Mucosa of rectum (tissue), 2 donors: ENCODE results near the gene INPP4B.
A peak's percentile ranks its signal among the peaks of the same experiment; 100 is the strongest.

ENCODE experiments used
- H3K27ac ChIP-seq, 2 donors: one replicate each; pipeline ENCODE4 v1.7.0; 2013; ENCODE audit warnings: inconsistent platforms in 2 of 2, low read depth in 2 of 2, low read length in 2 of 2
- H3K27me3 ChIP-seq, 2 donors: one replicate each; pipeline ENCODE4 v1.7.0; 2013; ENCODE audit warnings: low read length in 2 of 2; ENCODE audit not compliant: control insufficient read depth in 2 of 2, insufficient read depth in 2 of 2
- H3K36me3 ChIP-seq, 2 donors: one replicate each; pipeline ENCODE4 v1.7.0; 2013; ENCODE audit warnings: low read length in 2 of 2; ENCODE audit not compliant: control insufficient read depth in 2 of 2, insufficient read depth in 2 of 2
- H3K4me1 ChIP-seq, 2 donors: one replicate each; pipeline ENCODE4 v1.7.0; 2013; ENCODE audit warnings: low read length in 2 of 2, mild to moderate bottlenecking in 1 of 2; ENCODE audit not compliant: control insufficient read depth in 2 of 2, insufficient read depth in 2 of 2
- H3K4me3 ChIP-seq, 2 donors: one replicate each; pipeline ENCODE4 v1.7.0; 2013; ENCODE audit warnings: low read length in 2 of 2
- H3K9ac ChIP-seq, 2 donors: one replicate each; pipeline ENCODE4 v1.7.0; 2013; ENCODE audit warnings: low read length in 2 of 2, low read depth in 1 of 2, mild to moderate bottlenecking in 1 of 2
- H3K9me3 ChIP-seq, 2 donors: one replicate each; pipeline ENCODE4 v1.7.0; 2013; ENCODE audit warnings: low read length in 2 of 2; ENCODE audit not compliant: control insufficient read depth in 2 of 2
- donor health status: healthy.
- donor health status: Normal muscosa, but diverticular disease.

The INPP4B gene

DNA sequence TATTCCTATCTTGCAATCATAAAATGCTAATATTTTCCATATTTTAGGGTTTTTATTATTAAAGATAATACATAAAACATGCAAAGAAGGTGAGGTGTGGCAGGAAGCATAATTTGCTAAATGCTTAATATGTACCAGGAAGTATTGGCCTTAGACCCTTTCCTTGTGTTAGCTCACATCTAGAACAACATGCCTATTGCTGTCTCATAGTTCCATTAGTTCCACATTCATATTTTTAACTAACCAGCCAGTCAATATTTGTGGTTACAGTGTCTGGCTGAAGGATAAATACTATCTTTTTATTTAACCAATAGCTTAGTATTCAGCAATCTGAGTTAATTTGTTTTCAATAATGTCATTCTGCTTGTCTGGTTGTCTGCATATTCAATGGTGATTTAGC, 432.6 kb downstream of the INPP4B start:
- no peak overlapping the region for H3K4me3 ChIP-seq
- no peaks in the 10 kb centered on the region for H3K4me1 ChIP-seq
- no peaks in the 10 kb centered on the region for H3K36me3 ChIP-seq
- H3K9me3 ChIP-seq: no peaks in the 10 kb centered on the region
- H3K27ac ChIP-seq: no peak overlapping the region
- H3K9ac ChIP-seq: no peak overlapping the region
- H3K27me3 ChIP-seq: no peaks in the 10 kb centered on the region

DNA sequence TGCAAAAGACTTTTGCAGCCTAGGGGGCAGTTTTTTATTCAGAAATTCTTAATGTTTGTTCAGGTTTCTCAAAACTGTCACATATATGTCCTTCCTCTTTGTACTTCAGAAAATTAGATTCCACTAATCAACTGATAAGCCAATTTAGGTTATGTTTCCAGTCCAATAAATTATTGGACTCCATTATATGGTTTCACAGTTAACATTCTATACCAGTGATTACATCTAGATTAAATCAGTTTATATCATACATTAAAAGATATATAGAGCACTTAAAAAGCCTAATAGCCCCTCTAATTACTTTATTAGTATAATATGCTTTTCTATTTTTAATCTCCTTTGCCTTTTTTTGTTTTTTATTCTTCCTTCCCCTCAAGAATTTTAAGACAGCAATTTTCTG, 434.1 kb downstream of the INPP4B start:
- no peak overlapping the region for H3K27ac ChIP-seq
- peaks cover 0 to 3% of the 10 kb centered on the region in 2 donors for H3K4me1 ChIP-seq
- no peak overlapping the region for H3K4me3 ChIP-seq
- H3K36me3 ChIP-seq: no peaks in the 10 kb centered on the region
- H3K27me3 ChIP-seq: no peaks in the 10 kb centered on the region
- H3K9me3 ChIP-seq: no peaks in the 10 kb centered on the region
- H3K9ac ChIP-seq: no peak overlapping the region

DNA sequence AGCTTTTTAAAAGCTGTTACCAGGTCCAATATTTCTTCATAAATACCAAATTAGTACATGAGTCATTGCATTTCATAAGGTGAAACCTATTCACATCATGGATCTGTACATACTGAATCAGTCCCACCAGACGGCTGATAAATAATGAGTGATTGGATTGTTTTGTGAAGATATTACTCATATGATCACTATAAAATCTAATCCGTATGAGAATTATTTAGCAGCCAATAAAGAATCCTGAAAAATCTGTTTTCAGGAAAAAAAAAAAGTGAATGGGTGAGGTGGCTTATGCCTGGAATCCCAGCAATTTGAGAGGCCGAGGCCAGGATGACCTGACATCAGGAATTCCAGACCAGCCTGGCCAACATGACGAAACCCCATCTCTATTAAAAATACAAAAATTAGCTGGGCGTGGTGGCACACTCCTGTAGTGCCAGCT, 438.1 kb downstream of the INPP4B start:
- Histone ChIP-seq H3K27ac (no peak overlapping the region), H3K36me3 (no peaks in the 10 kb centered on the region), H3K9me3 (no peaks in the 10 kb centered on the region), H3K9ac (no peak overlapping the region), H3K27me3 (no peaks in the 10 kb centered on the region), H3K4me3 (no peak overlapping the region), H3K4me1 (peaks cover 0 to 14% of the 10 kb centered on the region in 2 donors)

DNA sequence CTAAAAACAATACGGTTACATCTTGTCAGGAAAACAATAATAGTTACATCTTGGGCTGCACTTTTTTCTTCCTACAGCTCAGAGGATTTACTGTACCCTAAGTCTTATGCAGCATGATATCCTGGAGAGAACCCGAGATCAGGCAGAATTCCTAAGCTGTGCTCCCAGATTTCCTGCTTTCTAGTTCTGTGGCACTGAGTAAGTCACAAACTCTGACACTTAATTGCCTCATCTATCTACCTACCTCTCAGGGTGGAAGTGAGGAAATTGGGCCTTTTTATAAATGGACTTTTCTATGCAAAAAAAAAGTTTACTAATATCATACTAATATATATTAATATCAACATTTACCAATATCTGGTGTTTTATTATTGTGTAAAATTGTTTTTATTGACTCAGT, 438.5 kb downstream of the INPP4B start:
- Histone ChIP-seq H3K9ac (no peak overlapping the region), H3K9me3 (no peaks in the 10 kb centered on the region), H3K4me3 (no peak overlapping the region), H3K27me3 (no peaks in the 10 kb centered on the region), H3K27ac (no peak overlapping the region), H3K36me3 (no peaks in the 10 kb centered on the region), H3K4me1 (peaks cover 0 to 14% of the 10 kb centered on the region in 2 donors)

DNA sequence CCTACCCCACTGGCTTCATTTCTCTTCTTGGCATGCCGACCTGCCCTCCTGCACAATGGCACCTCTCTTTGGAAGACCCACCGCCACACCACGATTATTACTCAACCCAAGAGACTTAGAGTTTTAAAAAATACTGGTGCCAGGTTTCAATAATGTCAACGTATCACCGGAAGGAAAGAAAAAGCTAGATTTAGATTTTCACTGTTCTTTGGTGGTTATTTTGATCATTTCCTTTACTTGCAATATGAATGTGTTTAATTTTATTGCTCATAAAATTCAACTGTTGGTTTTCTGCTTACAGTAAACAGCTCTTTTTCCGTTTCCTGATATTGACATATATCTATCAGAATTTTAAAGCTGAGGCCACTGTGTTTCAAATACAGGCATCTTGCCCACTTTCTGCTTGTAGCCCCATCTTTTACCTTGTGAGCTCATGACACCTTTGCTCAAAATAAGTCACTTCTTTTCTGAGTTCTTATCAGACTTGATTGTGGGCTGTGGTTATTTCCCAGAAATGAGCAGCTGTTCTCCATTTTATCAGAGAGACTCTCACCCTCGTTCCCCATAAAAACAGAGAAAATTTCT, 439.1 kb downstream of the INPP4B start:
- H3K27ac ChIP-seq: no peak overlapping the region
- H3K9ac ChIP-seq: no peak overlapping the region
- no peaks in the 10 kb centered on the region for H3K9me3 ChIP-seq
- no peak overlapping the region for H3K4me3 ChIP-seq
- no peaks in the 10 kb centered on the region for H3K27me3 ChIP-seq
- H3K4me1 ChIP-seq: peaks cover 0 to 14% of the 10 kb centered on the region in 2 donors
- H3K36me3 ChIP-seq: no peaks in the 10 kb centered on the region

DNA sequence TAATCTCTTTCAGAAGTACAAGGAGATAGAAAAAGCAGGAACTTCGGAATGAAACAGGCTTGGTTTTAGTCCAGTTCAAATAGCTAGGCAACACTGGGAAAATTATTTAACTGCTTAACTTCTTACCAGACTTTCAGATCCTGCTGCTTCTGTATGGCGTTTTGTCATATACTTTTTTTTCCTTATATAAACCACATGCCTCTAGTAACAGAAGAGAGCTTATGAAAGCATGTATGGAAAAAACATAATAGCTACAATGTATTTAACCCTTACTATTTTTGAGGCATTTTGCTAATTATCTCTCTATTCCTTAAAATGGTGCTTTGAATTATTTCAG, 439.6 kb downstream of the INPP4B start:
- Histone ChIP-seq H3K27me3 (no peaks in the 10 kb centered on the region), H3K4me3 (no peak overlapping the region), H3K4me1 (peaks cover 0 to 14% of the 10 kb centered on the region in 2 donors), H3K9ac (no peak overlapping the region), H3K9me3 (no peaks in the 10 kb centered on the region), H3K36me3 (no peaks in the 10 kb centered on the region), H3K27ac (no peak overlapping the region)

DNA sequence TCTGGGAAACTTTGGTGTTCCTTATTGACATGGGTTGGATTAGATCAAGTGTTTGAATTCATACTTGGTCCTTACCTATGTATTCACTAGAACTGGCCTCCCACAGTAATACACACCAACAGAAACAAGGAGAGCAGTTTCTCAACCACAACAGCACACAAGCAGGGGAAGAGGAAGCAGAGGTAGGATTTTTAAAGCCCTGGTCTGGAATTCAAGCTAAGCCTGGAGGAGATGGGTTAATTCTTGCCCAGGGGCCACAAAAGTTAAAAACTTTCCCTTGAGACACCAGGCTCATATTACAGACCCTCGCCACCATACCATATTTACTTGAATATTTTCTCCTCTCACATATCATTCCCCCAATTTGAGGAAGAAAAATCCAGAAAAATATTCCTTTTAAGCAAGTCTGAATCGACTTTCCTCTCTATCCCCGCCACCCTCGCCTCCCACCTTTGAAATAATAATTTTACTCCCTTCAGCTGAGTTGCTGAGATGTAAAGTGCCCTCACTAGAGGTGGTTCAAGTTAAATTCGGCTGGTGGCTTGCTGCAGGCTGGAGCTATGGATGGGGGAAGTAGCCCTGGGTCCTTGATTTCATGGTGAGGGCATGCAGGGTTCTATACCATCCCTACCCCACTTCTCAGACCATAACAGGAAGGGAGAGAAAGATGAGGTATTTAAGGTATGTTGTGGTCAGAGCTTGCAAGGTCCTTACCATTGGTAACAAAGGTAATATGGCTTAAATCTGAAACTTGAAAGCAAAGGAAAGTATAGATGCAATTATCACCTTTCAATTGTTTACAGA, 440.2 kb downstream of the INPP4B start:
- H3K9ac ChIP-seq: peak overlapping the region in 1 of 2 donors; percentile 44
- H3K4me3 ChIP-seq: peak overlapping the region; percentile 72 to 76
- peaks cover 0 to 14% of the 10 kb centered on the region in 2 donors for H3K4me1 ChIP-seq
- no peaks in the 10 kb centered on the region for H3K27me3 ChIP-seq
- no peaks in the 10 kb centered on the region for H3K36me3 ChIP-seq
- no peaks in the 10 kb centered on the region for H3K9me3 ChIP-seq
- peak overlapping the region in 1 of 2 donors; percentile 54 for H3K27ac ChIP-seq

DNA sequence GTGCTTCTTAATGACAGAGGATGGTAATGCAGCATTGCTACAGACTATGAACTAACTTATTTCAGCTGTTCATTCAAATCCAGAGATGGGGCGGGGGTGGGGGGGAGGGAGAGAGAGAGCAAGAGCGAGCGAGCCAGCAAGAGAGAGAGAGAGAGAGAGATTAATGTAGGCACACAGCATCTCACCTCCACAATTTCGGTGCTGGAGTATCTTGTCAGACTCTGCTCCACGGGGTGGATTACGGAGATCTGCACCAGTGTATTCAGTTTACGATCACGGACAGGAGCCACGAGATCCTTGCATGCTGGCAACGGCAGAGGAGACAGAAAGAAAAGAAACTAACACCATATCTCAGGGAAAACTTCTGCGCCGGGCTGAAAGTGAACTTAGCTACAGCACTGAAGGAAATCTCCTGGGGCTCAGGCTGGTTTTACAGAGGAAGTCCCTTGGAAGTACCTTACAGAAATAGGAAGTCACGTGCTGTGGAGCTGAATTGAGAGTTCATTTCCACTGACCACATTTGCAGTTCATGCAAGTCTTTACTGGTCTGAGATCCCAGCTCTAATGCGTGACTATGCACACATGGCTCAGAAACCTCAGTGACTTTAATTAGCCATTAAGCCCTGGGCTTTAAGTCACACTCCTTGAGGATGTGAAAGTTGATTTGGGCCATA, 440.9 kb downstream of the INPP4B start:
- H3K36me3 ChIP-seq: no peaks in the 10 kb centered on the region
- H3K4me3 ChIP-seq: peak overlapping the region; percentile 72 to 76
- H3K9me3 ChIP-seq: no peaks in the 10 kb centered on the region
- H3K27me3 ChIP-seq: no peaks in the 10 kb centered on the region
- peak overlapping the region; percentile 43 to 44 for H3K9ac ChIP-seq
- H3K27ac ChIP-seq: peak overlapping the region in 1 of 2 donors; percentile 54
- peaks cover 0 to 14% of the 10 kb centered on the region in 2 donors for H3K4me1 ChIP-seq

DNA sequence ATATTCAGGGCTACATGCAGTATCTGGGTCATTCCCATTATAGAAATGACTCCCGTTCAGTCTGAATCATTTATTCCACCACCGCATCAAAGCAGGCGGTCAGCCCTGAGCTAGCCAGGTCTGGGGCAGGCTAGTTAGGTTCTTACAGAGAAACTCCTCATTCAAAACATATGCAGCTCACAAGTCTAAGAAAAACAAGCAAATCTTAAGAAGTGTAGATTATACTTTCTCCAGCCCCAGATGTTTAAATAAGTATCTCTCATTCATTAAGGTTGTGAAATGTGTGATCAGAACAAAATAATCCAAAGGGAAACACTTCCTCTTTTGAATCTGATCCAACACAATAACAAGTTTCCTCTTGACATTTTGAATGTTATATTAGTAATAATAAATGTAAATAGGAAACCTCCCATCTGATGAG, 441.9 kb downstream of the INPP4B start:
- Histone ChIP-seq H3K27ac (no peak overlapping the region), H3K9me3 (no peaks in the 10 kb centered on the region), H3K4me1 (peaks cover 0 to 14% of the 10 kb centered on the region in 2 donors), H3K27me3 (no peaks in the 10 kb centered on the region), H3K36me3 (no peaks in the 10 kb centered on the region), H3K4me3 (peak overlapping the region; percentile 23 to 76), H3K9ac (no peak overlapping the region)

DNA sequence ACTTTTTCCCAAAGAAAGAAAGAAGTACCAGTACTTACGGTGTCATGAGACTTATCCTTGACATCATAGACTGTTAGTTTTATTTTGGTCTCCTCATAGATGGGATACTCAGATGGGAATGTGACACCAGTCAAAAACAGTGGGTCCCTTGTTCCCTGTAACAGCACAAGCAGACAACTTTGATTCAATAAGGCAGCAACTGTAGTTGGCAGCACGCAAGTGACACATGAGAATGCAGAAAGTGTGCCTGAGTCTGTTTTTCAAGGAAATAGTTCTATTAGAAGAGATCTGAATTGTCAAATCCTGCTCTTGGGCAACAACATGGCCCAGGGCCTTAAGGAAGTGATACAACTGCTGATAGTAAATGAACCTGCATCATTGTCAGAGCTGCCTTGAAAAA, 443.2 kb downstream of the INPP4B start:
- peak overlapping the region in 1 of 2 donors; percentile 41 for H3K9ac ChIP-seq
- H3K27me3 ChIP-seq: no peaks in the 10 kb centered on the region
- no peak overlapping the region for H3K27ac ChIP-seq
- H3K4me3 ChIP-seq: peak overlapping the region; percentile 10 to 23
- peaks cover 0 to 14% of the 10 kb centered on the region in 2 donors for H3K4me1 ChIP-seq
- H3K36me3 ChIP-seq: no peaks in the 10 kb centered on the region
- H3K9me3 ChIP-seq: no peaks in the 10 kb centered on the region
